GM23338 (cell line): ENCODE data around the gene ENOX2. TPM values are rescaled to one million over a fixed set of nuclear protein-coding genes. Genes with fewer than 3 reads are reported as not detected.

Experiments used
- ATAC-seq: fragments of 200-7000 bp; cut with Tn5 transposase; 3 replicates; pipeline ENCODE4 v1.9.1; 2020
- DNase-seq: peaks from one replicate; pipeline ENCODE4 v3.0.0-alpha.2; 2015; ENCODE audit warnings: low spot score
- H2AFZ ChIP-seq: fragments of 200-600 bp; sonication (generic); 2 replicates; pipeline ENCODE4 v1.8.0; 2016; ENCODE audit warnings: antibody characterized with exemption, mild to moderate bottlenecking, moderate library complexity
- H3F3A ChIP-seq: fragments of 200-600 bp; sonication (generic); replicated peaks from 2 replicates; pipeline ENCODE4 v1.8.0; 2017; ENCODE audit warnings: antibody characterized with exemption, mixed run types, low read depth
- H3K27ac ChIP-seq: fragments of 200-600 bp; sonication (generic); 2 replicates; pipeline ENCODE4 v1.6.1; 2016; ENCODE audit warnings: low read depth
- H3K27me3 ChIP-seq: fragments of 200-600 bp; sonication (generic); 2 replicates; pipeline ENCODE4 v1.8.0; 2016; ENCODE audit warnings: mild to moderate bottlenecking, mixed run types, moderate library complexity; ENCODE audit not compliant: insufficient read depth
- H3K36me3 ChIP-seq: fragments of 200-600 bp; sonication (generic); 2 replicates; pipeline ENCODE4 v1.8.0; 2016; ENCODE audit warnings: mild to moderate bottlenecking; ENCODE audit not compliant: insufficient read depth
- H3K4me1 ChIP-seq: fragments of 200-600 bp; sonication (generic); 2 replicates; pipeline ENCODE4 v1.8.0; 2016; ENCODE audit warnings: mild to moderate bottlenecking, moderate library complexity; ENCODE audit not compliant: insufficient read depth
- H3K4me2 ChIP-seq: fragments of 200-600 bp; sonication (generic); 2 replicates; pipeline ENCODE4 v1.7.1; 2017; ENCODE audit warnings: mixed run types
- H3K4me3 ChIP-seq: fragments of 200-600 bp; sonication (generic); 2 replicates; pipeline ENCODE4 v1.6.1; 2016; ENCODE audit warnings: mixed run types
- H3K79me2 ChIP-seq: fragments of 200-600 bp; sonication (generic); replicated peaks from 2 replicates; pipeline ENCODE4 v1.8.0; 2017; ENCODE audit warnings: mild to moderate bottlenecking; ENCODE audit not compliant: insufficient read depth
- H3K9me2 ChIP-seq: fragments of 200-600 bp; sonication (generic); 2 replicates; pipeline ENCODE4 v1.8.0; 2017; ENCODE audit not compliant: insufficient read depth
- H4K20me1 ChIP-seq: fragments of 200-600 bp; sonication (generic); replicated peaks from 2 replicates; pipeline ENCODE4 v1.8.0; 2017; ENCODE audit warnings: mild to moderate bottlenecking; ENCODE audit not compliant: insufficient read depth
- H3K27ac Mint-ChIP-seq: 2 replicates; pipeline ENCODE4 v1.8.0; 2020; ENCODE audit warnings: inconsistent platforms, mild to moderate bottlenecking, moderate library complexity, mixed read lengths
- H3K27me3 Mint-ChIP-seq: 3 replicates; pipeline ENCODE4 v1.8.0; 2022; ENCODE audit warnings: low read depth, mild to moderate bottlenecking, moderate library complexity, mixed read lengths, inconsistent platforms; ENCODE audit not compliant: insufficient read depth, poor library complexity
- H3K36me3 Mint-ChIP-seq: 3 replicates; pipeline ENCODE4 v1.8.0; 2021; ENCODE audit warnings: low read depth, mild to moderate bottlenecking, inconsistent platforms, moderate library complexity, mixed read lengths
- H3K4me1 Mint-ChIP-seq: 3 replicates; pipeline ENCODE4 v1.8.0; 2020; ENCODE audit warnings: mild to moderate bottlenecking, inconsistent platforms, mixed read lengths
- H3K4me3 Mint-ChIP-seq: 3 replicates; pipeline ENCODE4 v1.8.0; 2021; ENCODE audit warnings: moderate library complexity, mild to moderate bottlenecking, inconsistent platforms, mixed read lengths
- H3K9me3 Mint-ChIP-seq: 3 replicates; pipeline ENCODE4 v1.8.0; 2020; ENCODE audit warnings: moderate library complexity, mild to moderate bottlenecking, inconsistent platforms, mixed read lengths
- CREB1 ChIP-seq: fragments of 250-450 bp; sonication (Bioruptor Pico); IDR thresholded peaks from 2 replicates; pipeline ENCODE4 v1.5.0; 2020; ENCODE audit warnings: low read depth, mild to moderate bottlenecking, moderate library complexity
- EZH2 ChIP-seq: fragments of 200-600 bp; sonication (generic); IDR thresholded peaks from one replicate; pipeline ENCODE4 v1.8.0; 2017; ENCODE audit warnings: antibody characterized with exemption, mild to moderate bottlenecking, low read depth; ENCODE audit not compliant: unreplicated experiment
- NANOG ChIP-seq: IDR thresholded peaks from 2 replicates; pipeline ENCODE4 v1.6.1; 2016; ENCODE audit warnings: antibody characterized with exemption, borderline replicate concordance
- POLR2AphosphoS5 ChIP-seq: IDR thresholded peaks from 2 replicates; pipeline ENCODE4 v1.6.1; 2016; ENCODE audit warnings: antibody characterized with exemption, low read depth
- ZNF114 ChIP-seq: fragments of 250-450 bp; sonication (Bioruptor Pico); IDR thresholded peaks from 2 replicates; pipeline ENCODE4 v1.5.0; 2020; ENCODE audit warnings: mild to moderate bottlenecking, moderate library complexity
- polyA plus RNA-seq: library from polyadenylated mRNA; unstranded; fragments of >200 nt; fragmentation: Nextera tagmentation; extraction: Ambion mirVana; gene quantifications from 2 replicates; pipeline ENCODE4 v1.2.1, GENCODE V29; 2016
- total RNA-seq: library from RNA; depleted of rRNA; stranded (reverse); fragments of >200 nt; shearing (Covaris generic); gene quantifications from 2 replicates; pipeline ENCODE4 v1.2.3, GENCODE V29; 2014
- TF ChIP-seq, protein P1 (sequence below), 2 experiments: fragments of 200-600 bp in 1 of 2; sonication (generic) in 1 of 2; conservative IDR thresholded peaks; 2 replicates each; pipeline versions ENCODE4 v1.5.1 to v1.6.1; 2016 to 2017; ENCODE audit warnings: antibody characterized with exemption in 2 of 2, low read depth in 2 of 2, mild to moderate bottlenecking in 2 of 2, moderate library complexity in 1 of 2
- TF ChIP-seq, protein P2 (sequence below): fragments of 250-450 bp; sonication (Bioruptor Pico); IDR thresholded peaks from 2 replicates; pipeline ENCODE4 v1.5.0; 2020; ENCODE audit warnings: mild to moderate bottlenecking, moderate library complexity

Gene ENOX2
- total and polyA plus RNA-seq, 2 experiments from 2014 or later, result 9.6 to 11.2 TPM

DNA sequence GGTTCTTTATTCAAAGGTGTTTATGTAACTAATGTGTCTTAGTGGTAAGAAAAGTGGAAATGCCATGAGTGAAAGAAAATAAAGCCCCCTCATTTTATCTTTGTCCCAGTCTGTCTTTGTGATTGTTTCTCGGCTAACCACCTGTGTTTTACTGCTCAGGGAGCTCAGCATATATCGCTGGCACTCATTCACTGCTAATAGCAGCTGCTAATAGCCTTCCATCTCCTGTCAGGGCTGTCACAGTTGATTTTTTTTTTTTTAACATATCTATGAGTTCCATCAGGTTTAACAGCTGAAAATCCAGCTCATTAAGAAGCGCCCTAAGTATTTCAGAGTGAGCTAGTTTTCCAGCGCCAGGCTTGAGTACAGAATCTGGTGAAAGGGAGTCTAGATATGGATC is 295.6 kb downstream of the ENOX2 start (continued):
- no peak for TF ChIP-seq POLR2AphosphoS5
- TF ChIP-seq NANOG, result no peak
- no peak for TF ChIP-seq CREB1 (CRISPR knock-in tag)
- no peak for TF ChIP-seq ZNF114 (CRISPR knock-in tag)
- TF ChIP-seq, protein P1, sequence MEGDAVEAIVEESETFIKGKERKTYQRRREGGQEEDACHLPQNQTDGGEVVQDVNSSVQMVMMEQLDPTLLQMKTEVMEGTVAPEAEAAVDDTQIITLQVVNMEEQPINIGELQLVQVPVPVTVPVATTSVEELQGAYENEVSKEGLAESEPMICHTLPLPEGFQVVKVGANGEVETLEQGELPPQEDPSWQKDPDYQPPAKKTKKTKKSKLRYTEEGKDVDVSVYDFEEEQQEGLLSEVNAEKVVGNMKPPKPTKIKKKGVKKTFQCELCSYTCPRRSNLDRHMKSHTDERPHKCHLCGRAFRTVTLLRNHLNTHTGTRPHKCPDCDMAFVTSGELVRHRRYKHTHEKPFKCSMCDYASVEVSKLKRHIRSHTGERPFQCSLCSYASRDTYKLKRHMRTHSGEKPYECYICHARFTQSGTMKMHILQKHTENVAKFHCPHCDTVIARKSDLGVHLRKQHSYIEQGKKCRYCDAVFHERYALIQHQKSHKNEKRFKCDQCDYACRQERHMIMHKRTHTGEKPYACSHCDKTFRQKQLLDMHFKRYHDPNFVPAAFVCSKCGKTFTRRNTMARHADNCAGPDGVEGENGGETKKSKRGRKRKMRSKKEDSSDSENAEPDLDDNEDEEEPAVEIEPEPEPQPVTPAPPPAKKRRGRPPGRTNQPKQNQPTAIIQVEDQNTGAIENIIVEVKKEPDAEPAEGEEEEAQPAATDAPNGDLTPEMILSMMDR (conservative IDR thresholded peaks at IDR 0.05; ENCODE audit: low read depth in 2 of 2), result no peak
- no peak for TF ChIP-seq EZH2

DNA sequence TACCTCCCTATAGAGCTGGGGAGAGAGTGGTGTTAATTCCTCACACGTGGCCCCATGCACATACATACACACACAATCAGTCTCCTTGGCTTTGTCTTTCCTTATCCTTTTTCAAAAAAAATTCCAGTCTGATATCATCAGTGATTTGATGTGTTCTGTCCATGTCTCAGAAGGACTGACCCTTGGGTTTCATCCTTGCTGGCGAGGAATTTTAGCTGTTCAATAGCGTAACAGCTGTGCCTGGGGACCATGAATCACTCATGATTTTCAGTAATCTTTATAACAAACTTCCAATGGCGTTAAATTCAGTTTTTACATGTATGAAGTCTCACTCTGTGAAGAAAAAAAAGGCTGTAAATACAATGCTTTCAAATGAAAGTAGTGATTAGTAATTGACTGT is 296.6 kb downstream of the ENOX2 start:
- no peaks in the 10 kb centered on the region for H4K20me1 ChIP-seq
- Mint-ChIP-seq H3K9me3 (no peaks in the 10 kb centered on the region), H3K27me3 (peaks cover 3% of the 10 kb centered on the region), H3K4me1 (peaks cover 7% of the 10 kb centered on the region; the same call in 2 of the 3 replicates), H3K36me3 (no peaks in the 10 kb centered on the region), H3K27ac (no peak overlapping the region), H3K4me3 (no peak overlapping the region)
- no peaks in the 10 kb centered on the region for H3K79me2 ChIP-seq
- ATAC-seq, result no peak
- H3K4me2 ChIP-seq, result no peak overlapping the region
- H2AFZ ChIP-seq, result no peak overlapping the region
- H3K27ac ChIP-seq, result no peak overlapping the region
- no peaks in the 10 kb centered on the region for H3K27me3 ChIP-seq
- DNase-seq, result no peak
- no peaks in the 10 kb centered on the region for H3K36me3 ChIP-seq
- H3K9me2 ChIP-seq, result no peaks in the 10 kb centered on the region
- TF ChIP-seq CREB1 (CRISPR knock-in tag) (no peak), POLR2AphosphoS5 (no peak)
- TF ChIP-seq, protein P2, sequence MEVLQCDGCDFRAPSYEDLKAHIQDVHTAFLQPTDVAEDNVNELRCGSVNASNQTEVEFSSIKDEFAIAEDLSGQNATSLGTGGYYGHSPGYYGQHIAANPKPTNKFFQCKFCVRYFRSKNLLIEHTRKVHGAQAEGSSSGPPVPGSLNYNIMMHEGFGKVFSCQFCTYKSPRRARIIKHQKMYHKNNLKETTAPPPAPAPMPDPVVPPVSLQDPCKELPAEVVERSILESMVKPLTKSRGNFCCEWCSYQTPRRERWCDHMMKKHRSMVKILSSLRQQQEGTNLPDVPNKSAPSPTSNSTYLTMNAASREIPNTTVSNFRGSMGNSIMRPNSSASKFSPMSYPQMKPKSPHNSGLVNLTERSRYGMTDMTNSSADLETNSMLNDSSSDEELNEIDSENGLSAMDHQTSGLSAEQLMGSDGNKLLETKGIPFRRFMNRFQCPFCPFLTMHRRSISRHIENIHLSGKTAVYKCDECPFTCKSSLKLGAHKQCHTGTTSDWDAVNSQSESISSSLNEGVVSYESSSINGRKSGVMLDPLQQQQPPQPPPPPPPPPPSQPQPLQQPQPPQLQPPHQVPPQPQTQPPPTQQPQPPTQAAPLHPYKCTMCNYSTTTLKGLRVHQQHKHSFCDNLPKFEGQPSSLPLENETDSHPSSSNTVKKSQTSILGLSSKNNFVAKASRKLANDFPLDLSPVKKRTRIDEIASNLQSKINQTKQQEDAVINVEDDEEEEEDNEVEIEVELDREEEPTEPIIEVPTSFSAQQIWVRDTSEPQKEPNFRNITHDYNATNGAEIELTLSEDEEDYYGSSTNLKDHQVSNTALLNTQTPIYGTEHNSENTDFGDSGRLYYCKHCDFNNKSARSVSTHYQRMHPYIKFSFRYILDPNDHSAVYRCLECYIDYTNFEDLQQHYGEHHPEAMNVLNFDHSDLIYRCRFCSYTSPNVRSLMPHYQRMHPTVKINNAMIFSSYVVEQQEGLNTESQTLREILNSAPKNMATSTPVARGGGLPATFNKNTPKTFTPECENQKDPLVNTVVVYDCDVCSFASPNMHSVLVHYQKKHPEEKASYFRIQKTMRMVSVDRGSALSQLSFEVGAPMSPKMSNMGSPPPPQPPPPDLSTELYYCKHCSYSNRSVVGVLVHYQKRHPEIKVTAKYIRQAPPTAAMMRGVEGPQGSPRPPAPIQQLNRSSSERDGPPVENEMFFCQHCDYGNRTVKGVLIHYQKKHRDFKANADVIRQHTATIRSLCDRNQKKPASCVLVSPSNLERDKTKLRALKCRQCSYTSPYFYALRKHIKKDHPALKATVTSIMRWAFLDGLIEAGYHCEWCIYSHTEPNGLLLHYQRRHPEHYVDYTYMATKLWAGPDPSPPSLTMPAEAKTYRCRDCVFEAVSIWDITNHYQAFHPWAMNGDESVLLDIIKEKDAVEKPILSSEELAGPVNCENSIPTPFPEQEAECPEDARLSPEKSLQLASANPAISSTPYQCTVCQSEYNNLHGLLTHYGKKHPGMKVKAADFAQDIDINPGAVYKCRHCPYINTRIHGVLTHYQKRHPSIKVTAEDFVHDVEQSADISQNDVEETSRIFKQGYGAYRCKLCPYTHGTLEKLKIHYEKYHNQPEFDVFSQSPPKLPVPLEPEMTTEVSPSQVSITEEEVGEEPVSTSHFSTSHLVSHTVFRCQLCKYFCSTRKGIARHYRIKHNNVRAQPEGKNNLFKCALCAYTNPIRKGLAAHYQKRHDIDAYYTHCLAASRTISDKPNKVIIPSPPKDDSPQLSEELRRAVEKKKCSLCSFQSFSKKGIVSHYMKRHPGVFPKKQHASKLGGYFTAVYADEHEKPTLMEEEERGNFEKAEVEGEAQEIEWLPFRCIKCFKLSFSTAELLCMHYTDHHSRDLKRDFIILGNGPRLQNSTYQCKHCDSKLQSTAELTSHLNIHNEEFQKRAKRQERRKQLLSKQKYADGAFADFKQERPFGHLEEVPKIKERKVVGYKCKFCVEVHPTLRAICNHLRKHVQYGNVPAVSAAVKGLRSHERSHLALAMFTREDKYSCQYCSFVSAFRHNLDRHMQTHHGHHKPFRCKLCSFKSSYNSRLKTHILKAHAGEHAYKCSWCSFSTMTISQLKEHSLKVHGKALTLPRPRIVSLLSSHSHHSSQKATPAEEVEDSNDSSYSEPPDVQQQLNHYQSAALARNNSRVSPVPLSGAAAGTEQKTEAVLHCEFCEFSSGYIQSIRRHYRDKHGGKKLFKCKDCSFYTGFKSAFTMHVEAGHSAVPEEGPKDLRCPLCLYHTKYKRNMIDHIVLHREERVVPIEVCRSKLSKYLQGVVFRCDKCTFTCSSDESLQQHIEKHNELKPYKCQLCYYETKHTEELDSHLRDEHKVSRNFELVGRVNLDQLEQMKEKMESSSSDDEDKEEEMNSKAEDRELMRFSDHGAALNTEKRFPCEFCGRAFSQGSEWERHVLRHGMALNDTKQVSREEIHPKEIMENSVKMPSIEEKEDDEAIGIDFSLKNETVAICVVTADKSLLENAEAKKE (CRISPR knock-in tag), result no peak
- TF ChIP-seq, protein P1 (conservative IDR thresholded peaks at IDR 0.05; ENCODE audit: low read depth in 2 of 2), result no peak
- no peaks in the 10 kb centered on the region for H3K4me1 ChIP-seq
- H3K4me3 ChIP-seq, result no peak overlapping the region
- H3F3A ChIP-seq, result no peaks in the 10 kb centered on the region
